Gastrocnemius medialis (tissue), 4 donors: ENCODE results near the gene ZBTB7C. TPM values are rescaled to one million over a fixed set of nuclear protein-coding genes. Genes with fewer than 3 reads are reported as not detected.

Experiments
- ATAC-seq, 2 donors: fragments of 150-250 bp; one replicate each; pipeline ENCODE4 v1.9.1; 2016
- DNase-seq, 2 donors: peaks; one replicate each; pipeline ENCODE4 v3.0.0-alpha.2; 2019
- H3K27ac ChIP-seq, 4 donors: fragments of 200-600 bp; sonication (generic); 1 replicate in 1 of 4; 2 replicates in 3 of 4; pipeline ENCODE4 v1.5.1; 2016 to 2018; ENCODE audit warnings: mild to moderate bottlenecking in 2 of 4, moderate library complexity in 1 of 4
- H3K27me3 ChIP-seq, 3 donors: fragments of 200-600 bp; sonication (generic) in 2 of 3; 1 replicate in 1 of 3; 2 replicates in 2 of 3; pipeline versions ENCODE4 v1.5.1 to v1.6.0; 2016 to 2019; ENCODE audit warnings: mild to moderate bottlenecking in 1 of 3, moderate library complexity in 1 of 3
- H3K36me3 ChIP-seq, 2 donors: fragments of 200-600 bp; sonication (generic) in 1 of 2; one replicate each; pipeline ENCODE4 v1.5.1; 2017 to 2018
- H3K4me1 ChIP-seq, 2 donors: fragments of 200-600 bp; sonication (generic) in 1 of 2; one replicate each; pipeline ENCODE4 v1.5.1; 2016 to 2017; ENCODE audit warnings: mild to moderate bottlenecking in 2 of 2
- H3K4me3 ChIP-seq, 4 donors: fragments of 200-600 bp; sonication (generic) in 3 of 4; 1 replicate in 1 of 4; 2 replicates in 3 of 4; pipeline ENCODE4 v1.5.1; 2016 to 2019; ENCODE audit warnings: mild to moderate bottlenecking in 2 of 4
- H3K9me3 ChIP-seq, 3 donors: fragments of 200-600 bp; sonication (generic) in 2 of 3; 1 replicate in 1 of 3; 2 replicates in 2 of 3; pipeline ENCODE4 v1.5.1; 2016 to 2019
- CTCF ChIP-seq, 5 experiments: fragments of 450-650 bp in 3 of 5; fragments of 200-600 bp in 2 of 5; sonication (generic) in 2 of 5; IDR thresholded peaks in 4 of 5; conservative IDR thresholded peaks in 1 of 5; 1 replicate in 4 of 5; 2 replicates in 1 of 5; pipeline ENCODE4 v1.5.1; 2016 to 2019; ENCODE audit warnings: antibody characterized with exemption in 5 of 5, mild to moderate bottlenecking in 3 of 5, moderate library complexity in 3 of 5
- POLR2A ChIP-seq, 2 donors: fragments of 450-650 bp; IDR thresholded peaks; one replicate each; pipeline ENCODE4 v1.6.1; 2017; ENCODE audit warnings: antibody characterized with exemption in 2 of 2, mild to moderate bottlenecking in 2 of 2, moderate library complexity in 2 of 2
- in situ Hi-C, 4 donors: fragments of 200-750 bp; cut with MboI; loops; one replicate each; pipeline versions ENCODE4 v1.15.0 to v1.8.0; 2017; ENCODE audit warnings: low sequenced_read_pairs in 4 of 4
- intact Hi-C: fragments of 100-400 bp; cut with DNase I; formaldehyde crosslinking; loops from one replicate; pipeline ENCODE4 v1.15.1; 2023; ENCODE audit warnings: low total_unique reads
- total RNA-seq, 4 donors: library from RNA; depleted of rRNA; stranded (reverse); fragments of >200 nt; gene quantifications; one replicate each; pipeline versions ENCODE4 v1.1.0 to v1.2.3, GENCODE V29; 2016

ZBTB7C gene
- total RNA-seq, 4 donors from 2014 or later: 0.53 to 12.3 (median 1.1) TPM

- Histone ChIP-seq H3K4me1 (no peaks in the 10 kb centered on the region), H3K27ac (no peak overlapping the region), H3K27me3 (no peaks in the 10 kb centered on the region), H3K36me3 (no peaks in the 10 kb centered on the region), H3K4me3 (no peak overlapping the region), H3K9me3 (no peaks in the 10 kb centered on the region)
- no peak for ATAC-seq
- in situ Hi-C loops: no loop called here
- intact Hi-C loops: no loop called here
- DNase-seq: no peak
- TF ChIP-seq CTCF (IDR thresholded peaks at IDR 0.05 in 4 of 5, conservative IDR thresholded peaks at IDR 0.05 in 1 of 5) (no peak), POLR2A (IDR thresholded peaks at IDR 0.05) (no peak)
These were observed 325.0 kb downstream of the ZBTB7C start for GRCh38 chr18:48084041-48084757.

- H3K9me3 ChIP-seq: no peaks in the 10 kb centered on the region
- no peak overlapping the region for H3K4me3 ChIP-seq
- no peaks in the 10 kb centered on the region for H3K36me3 ChIP-seq
- DNase-seq (no peak), ATAC-seq (no peak)
- in situ Hi-C loops (no loop called here), intact Hi-C loops (no loop called here)
- H3K27ac ChIP-seq: no peak overlapping the region
- TF ChIP-seq POLR2A (IDR thresholded peaks at IDR 0.05) (no peak), CTCF (IDR thresholded peaks at IDR 0.05 in 4 of 5, conservative IDR thresholded peaks at IDR 0.05 in 1 of 5) (no peak)
- H3K27me3 ChIP-seq: no peaks in the 10 kb centered on the region
- H3K4me1 ChIP-seq: no peaks in the 10 kb centered on the region
These were observed 328.6 kb downstream of the ZBTB7C start for GRCh38 chr18:48080546-48080945.

- Histone ChIP-seq H3K9me3 (no peaks in the 10 kb centered on the region), H3K27me3 (no peaks in the 10 kb centered on the region), H3K4me3 (no peak overlapping the region), H3K27ac (no peak overlapping the region), H3K36me3 (no peaks in the 10 kb centered on the region), H3K4me1 (no peaks in the 10 kb centered on the region)
- intact Hi-C loops: no loop called here
- in situ Hi-C loops: no loop called here
- DNase-seq (peak in 1 of 2 donors; percentile 30), ATAC-seq (peak in 1 of 2 donors; percentile 36)
- no peak for TF ChIP-seq CTCF (IDR thresholded peaks at IDR 0.05 in 4 of 5, conservative IDR thresholded peaks at IDR 0.05 in 1 of 5)
- TF ChIP-seq POLR2A (IDR thresholded peaks at IDR 0.05): no peak
These were observed 329.3 kb downstream of the ZBTB7C start for GRCh38 chr18:48079885-48080284.

- in situ Hi-C loops (no loop called here), intact Hi-C loops (no loop called here)
- no peak for TF ChIP-seq CTCF (IDR thresholded peaks at IDR 0.05 in 4 of 5, conservative IDR thresholded peaks at IDR 0.05 in 1 of 5)
- no peak for TF ChIP-seq POLR2A (IDR thresholded peaks at IDR 0.05)
- H3K9me3 ChIP-seq: no peaks in the 10 kb centered on the region
- no peaks in the 10 kb centered on the region for H3K27me3 ChIP-seq
- H3K4me3 ChIP-seq: no peak overlapping the region
- H3K27ac ChIP-seq: no peak overlapping the region
- no peak for ATAC-seq
- no peak for DNase-seq
- H3K4me1 ChIP-seq: no peaks in the 10 kb centered on the region
- H3K36me3 ChIP-seq: no peaks in the 10 kb centered on the region
These were observed 330.7 kb downstream of the ZBTB7C start for GRCh38 chr18:48078448-48078847.

- H3K9me3 ChIP-seq: no peaks in the 10 kb centered on the region
- no peaks in the 10 kb centered on the region for H3K36me3 ChIP-seq
- H3K4me1 ChIP-seq: peaks cover 0 to 6% of the 10 kb centered on the region in 2 donors
- H3K27me3 ChIP-seq: no peaks in the 10 kb centered on the region
- DNase-seq (no peak), ATAC-seq (no peak)
- TF ChIP-seq POLR2A (IDR thresholded peaks at IDR 0.05): no peak
- no peak for TF ChIP-seq CTCF (IDR thresholded peaks at IDR 0.05 in 4 of 5, conservative IDR thresholded peaks at IDR 0.05 in 1 of 5)
- intact Hi-C loops: no loop called here
- in situ Hi-C loops: no loop called here
- H3K4me3 ChIP-seq: no peak overlapping the region
- no peak overlapping the region for H3K27ac ChIP-seq
These were observed 331.9 kb downstream of the ZBTB7C start for GRCh38 chr18:48077291-48077690.
